Testis (tissue), 2 donors: Measurements from ENCODE around the gene KCNJ18.
"Not testable (repeated sequence)": the region's sequence is repeated elsewhere in the genome, so short reads cannot be mapped to it uniquely, and the experiment has no call there.

Source experiments
- POLR2A ChIP-seq: fragments of 450-650 bp; IDR thresholded peaks from one replicate; pipeline ENCODE4 v1.6.1; 2017; ENCODE audit warnings: antibody characterized with exemption, mild to moderate bottlenecking, moderate library complexity
- TF ChIP-seq, protein P1 (sequence below), 3 experiments: fragments of 450-650 bp in 2 of 3; fragments of 200-600 bp in 1 of 3; sonication (generic) in 1 of 3; IDR thresholded peaks; one replicate each; pipeline ENCODE4 v1.5.1; 2016 to 2019; ENCODE audit warnings: antibody characterized with exemption in 3 of 3, mild to moderate bottlenecking in 2 of 3, moderate library complexity in 1 of 3

DNA sequence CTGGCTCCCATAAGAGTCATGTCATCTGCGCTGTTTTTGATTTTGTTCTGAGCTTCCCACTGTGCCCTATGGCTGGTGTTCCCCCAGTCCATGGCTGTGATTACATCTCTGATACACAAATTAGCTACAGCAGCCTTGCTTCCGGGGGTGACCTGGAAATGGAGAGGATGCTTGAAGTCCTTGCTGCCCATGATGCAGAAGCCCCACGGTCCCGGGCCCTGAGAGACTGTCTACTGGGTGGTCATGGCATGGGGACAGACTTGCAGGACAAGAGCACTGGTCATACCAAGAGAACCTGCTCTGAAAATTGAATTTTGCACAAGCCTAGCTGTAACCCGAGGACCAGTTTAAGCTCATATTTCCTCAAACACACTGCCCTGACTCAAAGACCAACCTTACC lies 38.8 kb downstream of the KCNJ18 start:
- TF ChIP-seq POLR2A, result not testable (repeated sequence)
- TF ChIP-seq, protein P1, sequence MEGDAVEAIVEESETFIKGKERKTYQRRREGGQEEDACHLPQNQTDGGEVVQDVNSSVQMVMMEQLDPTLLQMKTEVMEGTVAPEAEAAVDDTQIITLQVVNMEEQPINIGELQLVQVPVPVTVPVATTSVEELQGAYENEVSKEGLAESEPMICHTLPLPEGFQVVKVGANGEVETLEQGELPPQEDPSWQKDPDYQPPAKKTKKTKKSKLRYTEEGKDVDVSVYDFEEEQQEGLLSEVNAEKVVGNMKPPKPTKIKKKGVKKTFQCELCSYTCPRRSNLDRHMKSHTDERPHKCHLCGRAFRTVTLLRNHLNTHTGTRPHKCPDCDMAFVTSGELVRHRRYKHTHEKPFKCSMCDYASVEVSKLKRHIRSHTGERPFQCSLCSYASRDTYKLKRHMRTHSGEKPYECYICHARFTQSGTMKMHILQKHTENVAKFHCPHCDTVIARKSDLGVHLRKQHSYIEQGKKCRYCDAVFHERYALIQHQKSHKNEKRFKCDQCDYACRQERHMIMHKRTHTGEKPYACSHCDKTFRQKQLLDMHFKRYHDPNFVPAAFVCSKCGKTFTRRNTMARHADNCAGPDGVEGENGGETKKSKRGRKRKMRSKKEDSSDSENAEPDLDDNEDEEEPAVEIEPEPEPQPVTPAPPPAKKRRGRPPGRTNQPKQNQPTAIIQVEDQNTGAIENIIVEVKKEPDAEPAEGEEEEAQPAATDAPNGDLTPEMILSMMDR (IDR thresholded peaks at IDR 0.05), result not testable (repeated sequence)
